ENCODE data around the gene PPP1R14B.

Gene PPP1R14B

DNA sequence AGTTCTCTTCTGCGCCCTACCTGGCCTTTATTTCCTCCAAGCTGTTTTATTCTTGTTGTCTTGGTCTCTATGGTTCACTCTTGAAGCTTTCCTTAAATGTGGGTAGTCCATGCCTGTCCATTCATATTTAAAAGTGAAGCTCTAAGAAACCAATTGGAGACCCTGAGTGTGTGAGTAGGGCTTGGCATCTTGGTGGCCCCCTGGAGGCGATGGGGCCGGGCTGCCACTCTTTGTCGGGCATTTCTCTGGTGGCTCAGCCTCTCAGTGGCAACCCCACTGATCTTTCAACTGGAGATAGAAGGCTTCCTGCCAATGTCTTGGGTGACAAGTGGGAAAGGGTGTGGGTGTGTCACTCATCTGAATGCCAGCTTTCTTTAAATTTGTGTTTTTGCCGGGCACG lies 29.9 kb downstream of the PPP1R14B start:
- TF ChIP-seq YY1 (IDR thresholded peaks at IDR 0.05; ENCODE audit: low read depth) (no peak), FOXM1 (IDR thresholded peaks at IDR 0.05; ENCODE audit: borderline replicate concordance, low read depth) (no peak), RAD21 (IDR thresholded peaks at IDR 0.05; ENCODE audit: low read depth) (no peak), EP300 (IDR thresholded peaks at IDR 0.05; ENCODE audit: borderline replicate concordance) (no peak), TAF1 (IDR thresholded peaks at IDR 0.05; ENCODE audit: low read depth) (no peak), CEBPB (IDR thresholded peaks at IDR 0.05) (no peak), TEAD4 (IDR thresholded peaks at IDR 0.05) (no peak), ZBTB7A (IDR thresholded peaks at IDR 0.05; ENCODE audit: low read depth) (no peak), CREB1 (IDR thresholded peaks at IDR 0.05; ENCODE audit: low read depth) (no peak), TCF12 (IDR thresholded peaks at IDR 0.05; ENCODE audit: low read depth) (no peak), EGR1 (IDR thresholded peaks at IDR 0.05) (no peak), NFIC (IDR thresholded peaks at IDR 0.05) (no peak)
- TF ChIP-seq, protein P1, sequence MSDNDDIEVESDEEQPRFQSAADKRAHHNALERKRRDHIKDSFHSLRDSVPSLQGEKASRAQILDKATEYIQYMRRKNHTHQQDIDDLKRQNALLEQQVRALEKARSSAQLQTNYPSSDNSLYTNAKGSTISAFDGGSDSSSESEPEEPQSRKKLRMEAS (IDR thresholded peaks at IDR 0.05), result no peak
- TF ChIP-seq, protein P2, sequence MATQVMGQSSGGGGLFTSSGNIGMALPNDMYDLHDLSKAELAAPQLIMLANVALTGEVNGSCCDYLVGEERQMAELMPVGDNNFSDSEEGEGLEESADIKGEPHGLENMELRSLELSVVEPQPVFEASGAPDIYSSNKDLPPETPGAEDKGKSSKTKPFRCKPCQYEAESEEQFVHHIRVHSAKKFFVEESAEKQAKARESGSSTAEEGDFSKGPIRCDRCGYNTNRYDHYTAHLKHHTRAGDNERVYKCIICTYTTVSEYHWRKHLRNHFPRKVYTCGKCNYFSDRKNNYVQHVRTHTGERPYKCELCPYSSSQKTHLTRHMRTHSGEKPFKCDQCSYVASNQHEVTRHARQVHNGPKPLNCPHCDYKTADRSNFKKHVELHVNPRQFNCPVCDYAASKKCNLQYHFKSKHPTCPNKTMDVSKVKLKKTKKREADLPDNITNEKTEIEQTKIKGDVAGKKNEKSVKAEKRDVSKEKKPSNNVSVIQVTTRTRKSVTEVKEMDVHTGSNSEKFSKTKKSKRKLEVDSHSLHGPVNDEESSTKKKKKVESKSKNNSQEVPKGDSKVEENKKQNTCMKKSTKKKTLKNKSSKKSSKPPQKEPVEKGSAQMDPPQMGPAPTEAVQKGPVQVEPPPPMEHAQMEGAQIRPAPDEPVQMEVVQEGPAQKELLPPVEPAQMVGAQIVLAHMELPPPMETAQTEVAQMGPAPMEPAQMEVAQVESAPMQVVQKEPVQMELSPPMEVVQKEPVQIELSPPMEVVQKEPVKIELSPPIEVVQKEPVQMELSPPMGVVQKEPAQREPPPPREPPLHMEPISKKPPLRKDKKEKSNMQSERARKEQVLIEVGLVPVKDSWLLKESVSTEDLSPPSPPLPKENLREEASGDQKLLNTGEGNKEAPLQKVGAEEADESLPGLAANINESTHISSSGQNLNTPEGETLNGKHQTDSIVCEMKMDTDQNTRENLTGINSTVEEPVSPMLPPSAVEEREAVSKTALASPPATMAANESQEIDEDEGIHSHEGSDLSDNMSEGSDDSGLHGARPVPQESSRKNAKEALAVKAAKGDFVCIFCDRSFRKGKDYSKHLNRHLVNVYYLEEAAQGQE (IDR thresholded peaks at IDR 0.05; ENCODE audit: low read depth), result no peak
- TF ChIP-seq, protein P3, sequence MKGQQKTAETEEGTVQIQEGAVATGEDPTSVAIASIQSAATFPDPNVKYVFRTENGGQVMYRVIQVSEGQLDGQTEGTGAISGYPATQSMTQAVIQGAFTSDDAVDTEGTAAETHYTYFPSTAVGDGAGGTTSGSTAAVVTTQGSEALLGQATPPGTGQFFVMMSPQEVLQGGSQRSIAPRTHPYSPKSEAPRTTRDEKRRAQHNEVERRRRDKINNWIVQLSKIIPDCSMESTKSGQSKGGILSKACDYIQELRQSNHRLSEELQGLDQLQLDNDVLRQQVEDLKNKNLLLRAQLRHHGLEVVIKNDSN (IDR thresholded peaks at IDR 0.05), result no peak

DNA sequence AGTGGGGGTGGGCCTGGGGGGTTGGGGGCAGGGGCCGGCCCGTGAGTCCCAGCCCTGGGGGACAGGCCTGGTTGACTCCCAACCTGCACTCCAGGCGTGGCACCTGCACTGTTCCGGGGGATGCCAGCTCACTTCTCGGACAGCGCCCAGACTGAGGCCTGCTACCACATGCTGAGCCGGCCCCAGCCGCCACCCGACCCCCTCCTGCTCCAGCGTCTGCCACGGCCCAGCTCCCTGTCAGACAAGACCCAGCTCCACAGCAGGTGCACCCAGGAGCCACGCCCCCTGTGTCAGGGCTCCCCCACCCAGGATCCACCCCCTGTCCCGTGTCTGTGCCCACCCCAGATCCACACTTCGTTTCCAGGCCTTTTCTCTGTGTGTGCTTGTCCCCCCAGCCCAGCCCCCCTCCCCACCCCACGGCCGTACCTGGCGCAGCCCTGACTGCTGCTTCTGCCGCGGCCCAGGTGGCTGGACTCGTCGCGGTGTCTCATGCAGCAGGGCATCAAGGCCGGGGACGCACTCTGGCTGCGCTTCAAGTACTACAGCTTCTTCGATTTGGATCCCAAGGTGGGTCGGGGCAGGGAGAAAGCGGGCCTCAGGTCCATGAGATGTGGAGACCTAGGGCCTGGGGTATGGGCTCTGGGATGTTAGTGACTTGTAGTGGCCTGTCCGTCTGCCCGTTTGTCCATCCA lies 35.4 kb downstream of the PPP1R14B start:
- TF ChIP-seq YY1 (IDR thresholded peaks at IDR 0.05; ENCODE audit: low read depth) (no peak), TCF12 (IDR thresholded peaks at IDR 0.05; ENCODE audit: low read depth) (no peak), EGR1 (IDR thresholded peaks at IDR 0.05) (no peak), CREB1 (IDR thresholded peaks at IDR 0.05; ENCODE audit: low read depth) (no peak)
- TF ChIP-seq, protein P1 (IDR thresholded peaks at IDR 0.05), result no peak

DNA sequence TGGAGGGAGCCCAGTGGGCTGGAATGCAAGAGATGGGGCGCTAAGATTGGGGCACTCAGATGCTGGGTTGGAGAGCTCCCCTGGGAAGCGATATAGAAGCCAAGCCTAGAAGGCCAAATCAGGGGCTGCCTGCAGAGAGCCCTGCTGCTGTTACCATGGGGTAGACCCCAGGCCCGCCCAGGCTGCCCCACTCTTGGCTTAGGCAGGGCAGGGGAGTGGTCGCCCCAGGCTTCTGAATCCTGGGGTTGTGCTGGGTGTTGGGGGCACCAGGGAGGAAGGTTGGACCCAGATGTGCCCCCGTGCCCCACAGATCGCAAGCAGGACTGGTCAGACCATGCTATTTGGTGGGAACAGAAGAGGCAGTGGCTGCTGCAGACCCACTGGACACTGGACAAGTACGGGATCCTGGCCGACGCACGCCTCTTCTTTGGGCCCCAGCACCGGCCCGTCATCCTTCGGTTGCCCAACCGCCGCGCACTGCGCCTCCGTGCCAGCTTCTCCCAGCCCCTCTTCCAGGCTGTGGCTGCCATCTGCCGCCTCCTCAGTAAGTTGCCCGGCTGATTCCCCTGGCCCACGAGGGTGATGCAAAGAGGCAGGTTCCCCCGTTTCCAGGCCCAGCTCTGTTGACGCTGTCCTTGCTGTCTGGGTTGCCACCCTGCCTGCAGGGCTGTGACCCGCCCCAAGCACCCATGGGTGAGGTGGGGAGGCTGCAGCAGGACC lies 36.3 kb downstream of the PPP1R14B start:
- TF ChIP-seq NFIC (IDR thresholded peaks at IDR 0.05), result no peak
- TF ChIP-seq, protein P1 (IDR thresholded peaks at IDR 0.05), result no peak
- TF ChIP-seq, protein P2 (IDR thresholded peaks at IDR 0.05; ENCODE audit: low read depth), result no peak
- no peak for TF ChIP-seq TAF1 (IDR thresholded peaks at IDR 0.05; ENCODE audit: low read depth)
- TF ChIP-seq CREB1 (IDR thresholded peaks at IDR 0.05; ENCODE audit: low read depth), result no peak
- no peak for TF ChIP-seq YY1 (IDR thresholded peaks at IDR 0.05; ENCODE audit: low read depth)
- TF ChIP-seq EP300 (IDR thresholded peaks at IDR 0.05; ENCODE audit: borderline replicate concordance), result no peak
- no peak for TF ChIP-seq EGR1 (IDR thresholded peaks at IDR 0.05)
- no peak for TF ChIP-seq CEBPB (IDR thresholded peaks at IDR 0.05)
- TF ChIP-seq RAD21 (IDR thresholded peaks at IDR 0.05; ENCODE audit: low read depth), result no peak
- no peak for TF ChIP-seq ZBTB7A (IDR thresholded peaks at IDR 0.05; ENCODE audit: low read depth)
- no peak for TF ChIP-seq FOXM1 (IDR thresholded peaks at IDR 0.05; ENCODE audit: borderline replicate concordance, low read depth)
- TF ChIP-seq, protein P3 (IDR thresholded peaks at IDR 0.05), result no peak
- no peak for TF ChIP-seq TEAD4 (IDR thresholded peaks at IDR 0.05)
- TF ChIP-seq TCF12 (IDR thresholded peaks at IDR 0.05; ENCODE audit: low read depth), result no peak

DNA sequence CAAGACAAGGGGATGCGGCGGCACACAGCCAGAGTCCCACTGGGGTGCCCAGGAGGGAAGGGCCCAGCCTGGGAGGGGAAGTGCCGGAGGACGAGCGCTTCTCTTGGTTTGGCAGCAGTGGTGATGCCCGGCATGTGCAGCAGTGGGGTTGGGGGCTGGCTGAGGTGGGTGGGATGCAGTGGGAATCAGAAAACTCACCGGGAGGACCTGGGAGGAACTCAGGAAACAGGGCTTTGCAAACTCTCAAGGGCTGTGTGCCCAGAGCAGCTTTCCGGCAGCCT lies 37.2 kb downstream of the PPP1R14B start:
- TF ChIP-seq CREB1 (IDR thresholded peaks at IDR 0.05; ENCODE audit: low read depth) (no peak), EP300 (IDR thresholded peaks at IDR 0.05; ENCODE audit: borderline replicate concordance) (no peak), RAD21 (IDR thresholded peaks at IDR 0.05; ENCODE audit: low read depth) (no peak), ZBTB7A (IDR thresholded peaks at IDR 0.05; ENCODE audit: low read depth) (no peak), TAF1 (IDR thresholded peaks at IDR 0.05; ENCODE audit: low read depth) (no peak), FOXM1 (IDR thresholded peaks at IDR 0.05; ENCODE audit: borderline replicate concordance, low read depth) (no peak), YY1 (IDR thresholded peaks at IDR 0.05; ENCODE audit: low read depth) (no peak)
- TF ChIP-seq, protein P2 (IDR thresholded peaks at IDR 0.05; ENCODE audit: low read depth), result no peak
- TF ChIP-seq, protein P1 (IDR thresholded peaks at IDR 0.05), result no peak

All from Ishikawa (cell line).